Loucy (cell line): Measurements from ENCODE around the gene KIF22.

Source experiments
- CTCF ChIP-seq: fragments of 200-600 bp; sonication (generic); conservative IDR thresholded peaks from 2 replicates; pipeline ENCODE4 v1.5.1; 2014; ENCODE audit warnings: mild to moderate bottlenecking, antibody characterized with exemption, low read length
- EZH2phosphoT487 ChIP-seq: fragments of 200-600 bp; IDR thresholded peaks from 2 replicates; pipeline ENCODE4 v1.6.1; 2018; ENCODE audit warnings: antibody characterized with exemption, mild to moderate bottlenecking, moderate library complexity, borderline replicate concordance

- TF ChIP-seq CTCF, result no peak
- TF ChIP-seq EZH2phosphoT487, result no peak
Observed at GRCh38 chr16:29834079-29834478, 43.5 kb downstream of the KIF22 start.
